Trophoblast cell (in vitro differentiated cells and primary cell): Measurements from ENCODE around the gene CPA2.

ENCODE experiments used
- DNase-seq, 2 donors: peaks; one replicate each; pipeline ENCODE4 v3.0.0-alpha.2; 2016
- H2AFZ ChIP-seq: 2 replicates; pipeline ENCODE4 v1.6.1; 2013; ENCODE audit warnings: low read length, moderate library complexity, mild to moderate bottlenecking; ENCODE audit not compliant: insufficient read depth, poor library complexity
- H2AK5ac ChIP-seq: 2 replicates; pipeline ENCODE4 v1.6.1; 2013; ENCODE audit warnings: mild to moderate bottlenecking, low read length
- H2BK120ac ChIP-seq: 2 replicates; pipeline ENCODE4 v1.6.1; 2013; ENCODE audit warnings: low read length, mild to moderate bottlenecking, moderate library complexity; ENCODE audit not compliant: insufficient read depth, poor library complexity
- H2BK12ac ChIP-seq: 2 replicates; pipeline ENCODE4 v1.6.1; 2013; ENCODE audit warnings: mild to moderate bottlenecking, low read length, moderate library complexity
- H2BK5ac ChIP-seq: 2 replicates; pipeline ENCODE4 v1.6.1; 2013; ENCODE audit warnings: low read length, low read depth, moderate library complexity, mild to moderate bottlenecking; ENCODE audit not compliant: poor library complexity
- H3K14ac ChIP-seq: 2 replicates; pipeline ENCODE4 v1.6.1; 2013; ENCODE audit warnings: mild to moderate bottlenecking, low read length
- H3K18ac ChIP-seq: 2 replicates; pipeline ENCODE4 v1.6.1; 2013; ENCODE audit warnings: mild to moderate bottlenecking, low read length
- H3K23ac ChIP-seq: 2 replicates; pipeline ENCODE4 v1.6.1; 2013; ENCODE audit warnings: low read length
- H3K27ac ChIP-seq: 2 replicates; pipeline ENCODE4 v1.5.1; 2013; ENCODE audit warnings: low read depth, mild to moderate bottlenecking, inconsistent platforms, low read length, moderate library complexity
- H3K27me3 ChIP-seq: 2 replicates; pipeline ENCODE4 v1.6.1; 2013; ENCODE audit warnings: inconsistent platforms, mild to moderate bottlenecking, low read length, moderate library complexity; ENCODE audit not compliant: insufficient read depth
- H3K36me3 ChIP-seq, 2 experiments: 1 replicate in 1 of 2; 2 replicates in 1 of 2; pipeline ENCODE4 v1.6.1; 2013; ENCODE audit warnings: low read length in 2 of 2, mild to moderate bottlenecking in 2 of 2, moderate library complexity in 1 of 2; ENCODE audit not compliant: insufficient read depth in 2 of 2, control insufficient read depth in 1 of 2
- H3K4ac ChIP-seq: 2 replicates; pipeline ENCODE4 v1.6.1; 2013; ENCODE audit warnings: low read depth, mild to moderate bottlenecking, low read length, moderate library complexity
- H3K4me1 ChIP-seq, 2 experiments: 1 replicate in 1 of 2; 2 replicates in 1 of 2; pipeline ENCODE4 v1.6.1; 2013; ENCODE audit warnings: low read length in 2 of 2, mild to moderate bottlenecking in 2 of 2, moderate library complexity in 1 of 2; ENCODE audit not compliant: insufficient read depth in 2 of 2, control insufficient read depth in 1 of 2
- H3K4me2 ChIP-seq: 2 replicates; pipeline ENCODE4 v1.6.1; 2013; ENCODE audit warnings: inconsistent platforms, mild to moderate bottlenecking, low read length, moderate library complexity
- H3K4me3 ChIP-seq: 2 replicates; pipeline ENCODE4 v1.5.1; 2013; ENCODE audit warnings: mild to moderate bottlenecking, low read depth, low read length, inconsistent platforms
- H3K79me1 ChIP-seq: one replicate; pipeline ENCODE4 v1.6.1; 2013; ENCODE audit warnings: low read length
- H3K79me2 ChIP-seq: 2 replicates; pipeline ENCODE4 v1.6.1; 2013; ENCODE audit warnings: low read length, mild to moderate bottlenecking; ENCODE audit not compliant: control insufficient read depth, insufficient read depth, poor library complexity
- H3K9ac ChIP-seq: 2 replicates; pipeline ENCODE4 v1.6.1; 2013; ENCODE audit warnings: mild to moderate bottlenecking, low read length
- H3K9me3 ChIP-seq: 2 replicates; pipeline ENCODE4 v1.6.1; 2013; ENCODE audit warnings: low read depth, mild to moderate bottlenecking, control low read depth, inconsistent platforms, low read length; ENCODE audit not compliant: insufficient read depth
- H4K12ac ChIP-seq: 2 replicates; pipeline ENCODE4 v1.6.1; 2013; ENCODE audit warnings: low read depth, mild to moderate bottlenecking, low read length, moderate library complexity
- H4K8ac ChIP-seq: 2 replicates; pipeline ENCODE4 v1.6.1; 2013; ENCODE audit warnings: low read depth, mild to moderate bottlenecking, low read length, moderate library complexity
- H4K91ac ChIP-seq: one replicate; pipeline ENCODE4 v1.6.1; 2013; ENCODE audit warnings: low read depth, mild to moderate bottlenecking, low read length, moderate library complexity
- WGBS: extraction: QIAGEN DNeasy Blood & Tissue Kit; methylation state at CpG from one replicate; pipeline ENCODE4 v1.1.7; 2013; ENCODE audit warnings: missing lambda C conversion rate; ENCODE audit not compliant: insufficient read length, insufficient coverage; ENCODE audit errors: extremely low coverage; 5-methylcytosine and 5-hydroxymethylcytosine counted together

CPA2 gene

GRCh38 chr7:130338233-130338632 lies 71.6 kb downstream of the CPA2 start:
- WGBS, result no CpG with 5 or more reads among the region's 3 CpGs
- no peak overlapping the region for H2BK5ac ChIP-seq
- H3K27ac ChIP-seq, result no peak overlapping the region
- H3K4me2 ChIP-seq, result no peak overlapping the region
- no peak overlapping the region for H4K8ac ChIP-seq
- no peak overlapping the region for H3K18ac ChIP-seq
- no peaks in the 10 kb centered on the region for H3K79me1 ChIP-seq
- H2AFZ ChIP-seq, result no peak overlapping the region
- H4K91ac ChIP-seq, result no peak overlapping the region
- no peak overlapping the region for H2BK120ac ChIP-seq
- no peak overlapping the region for H3K4ac ChIP-seq
- H3K36me3 ChIP-seq, result no peaks in the 10 kb centered on the region
- no peak overlapping the region for H4K12ac ChIP-seq
- H3K79me2 ChIP-seq, result no peaks in the 10 kb centered on the region
- no peaks in the 10 kb centered on the region for H3K4me1 ChIP-seq
- no peak overlapping the region for H2AK5ac ChIP-seq
- H3K27me3 ChIP-seq, result no peaks in the 10 kb centered on the region
- no peak overlapping the region for H3K23ac ChIP-seq
- no peak overlapping the region for H3K9ac ChIP-seq
- no peak for DNase-seq
- H3K14ac ChIP-seq, result no peak overlapping the region
- H2BK12ac ChIP-seq, result no peak overlapping the region
- H3K4me3 ChIP-seq, result no peak overlapping the region
- H3K9me3 ChIP-seq, result no peaks in the 10 kb centered on the region
